HG03565 (cell line): ENCODE measurements around the gene BEST2.
A peak's percentile ranks its signal among the peaks of the same experiment; 100 is the strongest.
"Not testable (repeated sequence)": the region's sequence is repeated elsewhere in the genome, so short reads cannot be mapped to it uniquely, and the experiment has no call there.

Experiments
- ATAC-seq: cut with Tn5 transposase; IDR thresholded peaks from one replicate; pipeline ENCODE4 v1.9.1; 2021; ENCODE audit warnings: mild to moderate bottlenecking, moderate library complexity; ENCODE audit not compliant: unreplicated experiment

Gene BEST2

GRCh38 chr19:12797141-12797587 lies 45.6 kb downstream of the BEST2 start:
- no peak for ATAC-seq

GRCh38 chr19:12797607-12798006 lies 46.0 kb downstream of the BEST2 start:
- ATAC-seq, result not testable (repeated sequence)

- ATAC-seq, result no peak
Measured at GRCh38 chr19:12799742-12800465, 48.3 kb downstream of the BEST2 start.

- no peak for ATAC-seq
Measured at GRCh38 chr19:12800466-12800770, 48.8 kb downstream of the BEST2 start.

GRCh38 chr19:12800923-12801465 lies 49.4 kb downstream of the BEST2 start:
- no peak for ATAC-seq

GRCh38 chr19:12801466-12802266 lies 50.1 kb downstream of the BEST2 start, which contains the start of the genes PRDX2 and THSD8:
Gene PRDX2 (minus strand): TSS chr19:12801800. CDS start chr19:12801261, 539 bp downstream.
Gene THSD8 (plus strand): TSS chr19:12802069. CDS start chr19:12802072, 3 bp downstream.
- peak; percentile 34 for ATAC-seq

- no peak for ATAC-seq
Measured at GRCh38 chr19:12802267-12803106, 50.9 kb downstream of the BEST2 start.

GRCh38 chr19:12804051-12804450 lies 52.5 kb downstream of the BEST2 start:
- ATAC-seq, result no peak

GRCh38 chr19:12806242-12807081 lies 54.9 kb downstream of the BEST2 start, which contains the start of gene RNASEH2A:
Gene RNASEH2A (plus strand): TSS chr19:12806584. CDS start chr19:12806674, 90 bp downstream.
- no peak for ATAC-seq
